ENCODE data around the gene DAB2. TPM values are rescaled to one million over a fixed set of nuclear protein-coding genes. Genes with fewer than 3 reads are reported as not detected.

DAB2 gene
- total RNA-seq, 2 donors from 2014 or later: 43.7 to 46.4 TPM

DNA sequence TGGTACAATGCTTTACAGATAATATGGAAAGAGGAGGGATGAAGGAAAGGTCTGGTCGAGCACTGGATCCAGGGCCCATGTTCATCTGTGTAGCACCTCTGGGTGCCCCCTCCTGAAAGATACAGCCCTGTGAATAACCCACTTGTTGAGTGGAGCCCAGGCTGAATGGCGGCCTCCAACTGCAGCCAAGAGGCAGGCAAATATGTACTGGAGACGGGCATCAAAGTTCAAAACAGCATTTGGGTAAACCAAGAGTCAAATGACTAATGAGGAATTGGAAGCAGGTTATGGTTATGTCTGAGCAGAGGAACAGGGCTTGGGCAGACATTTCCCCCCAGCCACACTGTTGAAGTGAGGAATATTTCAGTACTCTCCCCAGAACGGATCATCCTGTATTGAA, 61.6 kb downstream of the DAB2 start:
- Histone ChIP-seq H3K27me3 (no peaks in the 10 kb centered on the region), H3K4me1 (no peaks in the 10 kb centered on the region), H3K4me3 (no peak overlapping the region), H3K27ac (no peak overlapping the region), H3K9me3 (no peaks in the 10 kb centered on the region), H3K9ac (ENCODE audit: low read depth in 2 of 2, low read length in 2 of 2) (no peak overlapping the region), H3K36me3 (no peaks in the 10 kb centered on the region)
- TF ChIP-seq, protein P1, sequence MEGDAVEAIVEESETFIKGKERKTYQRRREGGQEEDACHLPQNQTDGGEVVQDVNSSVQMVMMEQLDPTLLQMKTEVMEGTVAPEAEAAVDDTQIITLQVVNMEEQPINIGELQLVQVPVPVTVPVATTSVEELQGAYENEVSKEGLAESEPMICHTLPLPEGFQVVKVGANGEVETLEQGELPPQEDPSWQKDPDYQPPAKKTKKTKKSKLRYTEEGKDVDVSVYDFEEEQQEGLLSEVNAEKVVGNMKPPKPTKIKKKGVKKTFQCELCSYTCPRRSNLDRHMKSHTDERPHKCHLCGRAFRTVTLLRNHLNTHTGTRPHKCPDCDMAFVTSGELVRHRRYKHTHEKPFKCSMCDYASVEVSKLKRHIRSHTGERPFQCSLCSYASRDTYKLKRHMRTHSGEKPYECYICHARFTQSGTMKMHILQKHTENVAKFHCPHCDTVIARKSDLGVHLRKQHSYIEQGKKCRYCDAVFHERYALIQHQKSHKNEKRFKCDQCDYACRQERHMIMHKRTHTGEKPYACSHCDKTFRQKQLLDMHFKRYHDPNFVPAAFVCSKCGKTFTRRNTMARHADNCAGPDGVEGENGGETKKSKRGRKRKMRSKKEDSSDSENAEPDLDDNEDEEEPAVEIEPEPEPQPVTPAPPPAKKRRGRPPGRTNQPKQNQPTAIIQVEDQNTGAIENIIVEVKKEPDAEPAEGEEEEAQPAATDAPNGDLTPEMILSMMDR (IDR thresholded peaks at IDR 0.05): no peak
- DNase-seq: no peak
- intact Hi-C loops (cut with DNase I): no loop called here

DNA sequence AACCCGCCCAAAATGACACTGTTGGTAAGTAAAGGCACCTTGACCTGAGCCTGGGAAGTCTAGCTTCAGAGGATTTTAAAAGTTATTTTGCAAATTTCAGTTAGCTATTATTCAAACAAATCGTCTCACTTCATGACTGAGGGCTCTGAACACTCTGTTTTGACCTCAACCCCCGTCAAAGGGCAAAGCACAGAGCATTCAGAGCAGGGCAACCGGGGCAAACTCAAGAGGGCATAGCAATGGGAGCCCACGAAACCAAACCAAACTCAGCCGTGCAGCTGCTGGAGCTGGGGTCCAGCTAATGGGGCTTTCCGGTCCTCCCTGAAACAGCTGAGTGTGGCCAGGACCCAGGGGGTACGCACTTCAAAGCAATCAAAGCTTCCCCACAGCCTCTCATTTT, 62.1 kb downstream of the DAB2 start:
- intact Hi-C loops (cut with DNase I): no loop called here
- Histone ChIP-seq H3K4me1 (no peaks in the 10 kb centered on the region), H3K9ac (ENCODE audit: low read depth in 2 of 2, low read length in 2 of 2) (no peak overlapping the region), H3K27ac (no peak overlapping the region), H3K36me3 (no peaks in the 10 kb centered on the region), H3K9me3 (no peaks in the 10 kb centered on the region), H3K4me3 (no peak overlapping the region), H3K27me3 (no peaks in the 10 kb centered on the region)
- no peak for DNase-seq
- TF ChIP-seq, protein P1 (IDR thresholded peaks at IDR 0.05): no peak

DNA sequence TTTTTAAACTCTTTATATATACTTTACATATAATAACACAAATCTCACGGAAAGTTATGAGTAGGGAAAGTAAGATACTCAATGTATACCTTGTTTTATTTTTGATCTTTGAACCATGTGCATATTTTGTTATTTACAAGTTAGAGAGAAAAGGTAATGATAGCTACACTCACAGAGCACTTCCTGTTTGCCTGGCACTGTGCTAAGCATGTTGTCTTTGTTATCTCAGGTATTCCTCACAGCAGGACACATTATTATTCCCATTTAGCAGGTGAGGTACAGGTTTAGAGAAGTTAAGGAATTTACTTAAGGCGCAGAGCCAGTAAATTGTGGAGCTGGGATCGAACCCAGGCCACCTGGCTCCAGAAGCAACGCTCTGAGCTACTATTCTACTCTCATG, 63.5 kb downstream of the DAB2 start:
- intact Hi-C loops (cut with DNase I): no loop called here

DNA sequence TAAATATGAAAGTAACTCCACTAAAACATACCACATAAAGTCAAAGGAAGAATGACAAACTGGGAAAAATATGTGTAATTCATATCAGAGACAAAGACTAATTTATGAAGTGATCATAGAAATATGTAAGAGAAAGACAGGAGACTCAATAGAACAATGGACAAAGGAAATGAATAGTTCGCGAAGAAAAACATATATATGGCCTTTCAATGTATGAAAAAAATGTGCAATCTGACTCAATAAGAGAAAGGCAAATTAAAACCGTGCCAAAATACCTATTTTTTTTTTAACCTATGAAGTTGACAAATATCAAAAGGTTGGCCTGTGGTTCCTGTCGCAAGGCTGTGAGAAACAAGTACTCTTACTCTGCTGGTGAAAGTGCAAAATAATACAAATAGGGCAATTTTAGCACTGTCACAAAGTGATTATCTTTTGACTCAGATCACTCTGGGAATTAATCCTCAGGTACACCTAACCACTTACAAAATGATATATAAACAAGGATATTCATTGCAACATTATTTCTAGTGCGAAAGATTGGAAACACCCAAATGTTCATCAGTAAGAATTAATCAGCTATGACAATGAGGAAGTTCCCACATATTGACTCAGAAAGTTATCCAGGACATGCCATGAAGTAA, 64.2 kb downstream of the DAB2 start:
- no peak for DNase-seq
- no peak overlapping the region for H3K4me3 ChIP-seq
- no peak overlapping the region for H3K27ac ChIP-seq
- no peak overlapping the region for H3K9ac ChIP-seq (ENCODE audit: low read depth in 2 of 2, low read length in 2 of 2)
- no peaks in the 10 kb centered on the region for H3K4me1 ChIP-seq
- no peaks in the 10 kb centered on the region for H3K36me3 ChIP-seq
- no peaks in the 10 kb centered on the region for H3K9me3 ChIP-seq
- TF ChIP-seq, protein P1 (IDR thresholded peaks at IDR 0.05): no peak
- no peaks in the 10 kb centered on the region for H3K27me3 ChIP-seq
- intact Hi-C loops (cut with DNase I): no loop called here

More for the DNA sequence above, 63.5 kb downstream of the DAB2 start:
- no peak for DNase-seq
- no peaks in the 10 kb centered on the region for H3K27me3 ChIP-seq
- no peaks in the 10 kb centered on the region for H3K9me3 ChIP-seq
- H3K4me3 ChIP-seq: no peak overlapping the region
- no peaks in the 10 kb centered on the region for H3K4me1 ChIP-seq
- no peak overlapping the region for H3K9ac ChIP-seq (ENCODE audit: low read depth in 2 of 2, low read length in 2 of 2)
- H3K27ac ChIP-seq: no peak overlapping the region
- TF ChIP-seq, protein P1 (IDR thresholded peaks at IDR 0.05): no peak
- H3K36me3 ChIP-seq: no peaks in the 10 kb centered on the region

DNA sequence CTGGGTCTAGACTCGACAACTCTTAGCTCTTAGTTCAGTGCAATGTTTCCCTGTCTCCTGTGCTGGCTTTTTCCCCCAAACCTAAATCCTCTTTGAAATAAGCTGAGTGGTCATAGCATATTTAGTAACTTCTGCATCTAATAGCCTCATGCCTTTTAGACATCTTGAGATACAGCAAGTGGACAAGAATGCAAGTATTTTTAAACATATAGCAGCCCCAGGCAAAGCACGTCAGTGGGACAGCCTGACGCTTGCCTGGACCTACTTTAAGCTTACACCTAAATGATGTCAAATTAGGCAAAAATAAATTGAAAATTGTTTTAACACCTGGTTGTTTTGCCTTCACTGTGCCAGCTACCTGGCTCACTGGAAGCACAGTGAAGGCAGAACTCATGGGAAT, 68.5 kb downstream of the DAB2 start:
- Histone ChIP-seq H3K4me3 (no peak overlapping the region), H3K27me3 (no peaks in the 10 kb centered on the region), H3K36me3 (no peaks in the 10 kb centered on the region), H3K27ac (no peak overlapping the region), H3K9ac (ENCODE audit: low read depth in 2 of 2, low read length in 2 of 2) (no peak overlapping the region), H3K4me1 (no peaks in the 10 kb centered on the region), H3K9me3 (no peaks in the 10 kb centered on the region)
- TF ChIP-seq, protein P1 (IDR thresholded peaks at IDR 0.05): no peak
- no peak for DNase-seq
- intact Hi-C loops (cut with DNase I): no loop called here
